IPS-NIHi7 (cell line): Measurements from ENCODE around the gene ACVR2A.

Source experiments
- DNase-seq: peaks from one replicate; pipeline ENCODE4 v3.0.0; 2012; ENCODE audit warnings: mixed read lengths; ENCODE audit errors: extremely low spot score

The ACVR2A gene

DNA sequence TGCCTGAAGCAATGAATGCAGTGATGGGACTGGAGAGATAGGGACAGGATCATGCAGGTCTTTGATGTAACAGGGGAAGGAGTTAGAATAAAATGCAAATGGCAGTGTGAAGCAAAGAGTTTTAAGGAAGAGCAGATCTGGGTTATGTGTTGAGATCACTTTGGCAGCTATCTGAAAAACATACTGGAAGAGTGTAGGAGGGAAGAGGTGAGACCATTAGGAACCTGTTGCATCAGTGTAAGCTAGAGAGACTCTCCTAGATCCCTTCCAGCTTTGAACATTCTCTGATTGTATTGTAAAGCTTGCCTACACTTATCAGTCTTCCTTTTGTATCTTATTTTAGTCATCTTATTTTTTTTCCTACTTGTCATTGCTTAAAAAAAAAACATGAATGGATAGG is 10.5 kb downstream of the ACVR2A start:
- DNase-seq, result no peak

DNA sequence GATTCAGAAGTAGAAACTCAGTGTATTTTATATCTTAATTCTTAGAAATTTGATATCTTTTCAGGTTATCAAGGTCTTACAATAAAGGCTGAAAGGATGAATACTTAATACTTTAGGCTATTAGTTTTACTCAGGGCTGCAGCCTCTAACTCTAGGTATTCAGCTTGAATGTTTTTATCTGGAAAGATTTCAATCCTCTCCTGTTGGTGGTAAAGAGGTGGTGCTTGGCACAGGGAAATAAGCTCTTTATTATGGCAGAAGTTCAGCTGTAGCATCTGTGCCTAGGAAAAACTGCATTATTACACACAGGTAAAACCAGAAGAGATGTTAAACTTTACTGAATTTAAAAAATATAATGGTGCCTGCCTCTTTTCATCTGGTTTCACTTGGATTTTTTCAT is 11.1 kb downstream of the ACVR2A start:
- no peak for DNase-seq

DNA sequence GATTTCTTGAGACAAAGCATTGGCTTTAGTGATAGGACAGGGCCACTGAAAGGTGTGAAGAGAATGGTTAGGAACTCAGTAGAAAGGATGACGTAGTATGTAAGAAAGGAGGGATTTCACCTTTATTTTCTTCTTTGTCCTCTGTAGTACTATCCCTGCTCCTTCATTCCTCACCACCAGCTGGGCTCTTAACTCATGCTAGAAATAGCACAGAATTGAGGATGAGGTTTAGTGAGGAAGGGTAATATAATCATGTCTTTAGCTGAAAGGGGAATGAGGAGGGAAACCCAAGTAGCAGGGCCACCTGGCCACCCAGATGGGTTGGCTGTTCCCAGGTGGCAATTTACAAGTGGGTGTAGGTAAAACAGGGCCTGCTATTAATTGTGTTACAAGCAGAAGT is 15.2 kb downstream of the ACVR2A start:
- no peak for DNase-seq

DNA sequence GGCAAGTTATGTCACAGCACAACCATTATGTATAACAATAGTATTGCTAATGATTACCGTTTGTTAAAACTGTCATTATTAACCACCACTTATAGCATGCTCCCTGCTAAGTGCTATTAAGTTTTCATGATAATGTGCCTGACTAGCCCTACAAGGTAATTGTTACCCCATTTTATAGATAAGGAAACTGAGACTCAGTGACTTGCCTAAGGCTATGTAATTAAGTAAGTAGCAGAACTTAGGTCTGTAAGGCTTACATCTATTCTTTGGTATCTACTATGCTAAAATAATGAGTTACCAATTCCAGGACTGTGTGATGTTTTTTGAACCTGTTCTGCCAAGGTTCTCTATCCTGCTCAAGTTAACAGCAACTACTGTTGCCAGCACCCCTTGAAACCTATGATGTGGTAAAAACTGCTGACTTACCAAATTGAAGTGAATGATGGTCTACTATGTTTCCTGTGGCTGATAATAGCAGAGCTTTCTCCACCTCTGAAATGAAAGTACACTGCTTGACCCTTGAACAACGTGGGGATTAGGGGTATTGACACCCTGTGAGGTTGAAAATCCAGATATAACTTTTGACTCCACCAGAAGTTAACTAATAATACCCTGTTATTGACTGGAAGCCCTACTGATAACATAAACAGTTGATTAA is 18.2 kb downstream of the ACVR2A start:
- DNase-seq, result no peak

DNA sequence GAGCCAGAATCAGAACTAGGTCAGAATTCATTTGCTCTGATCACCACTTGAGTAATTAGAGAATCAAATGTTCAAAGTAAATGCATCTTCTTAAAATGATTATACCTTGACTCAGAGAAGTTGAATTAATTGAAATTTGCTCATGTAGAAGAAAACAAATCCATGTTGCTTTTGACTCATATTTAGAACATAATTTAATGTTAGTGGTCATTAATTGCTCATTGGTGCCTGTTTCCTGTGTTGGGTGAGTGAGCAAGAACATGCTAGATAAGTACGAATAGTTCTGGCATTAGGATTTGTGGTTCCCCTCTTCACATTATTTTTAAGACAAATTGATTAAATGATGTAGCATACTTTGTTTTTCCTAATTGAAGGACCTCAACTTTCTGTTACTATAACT is 19.0 kb downstream of the ACVR2A start:
- no peak for DNase-seq

DNA sequence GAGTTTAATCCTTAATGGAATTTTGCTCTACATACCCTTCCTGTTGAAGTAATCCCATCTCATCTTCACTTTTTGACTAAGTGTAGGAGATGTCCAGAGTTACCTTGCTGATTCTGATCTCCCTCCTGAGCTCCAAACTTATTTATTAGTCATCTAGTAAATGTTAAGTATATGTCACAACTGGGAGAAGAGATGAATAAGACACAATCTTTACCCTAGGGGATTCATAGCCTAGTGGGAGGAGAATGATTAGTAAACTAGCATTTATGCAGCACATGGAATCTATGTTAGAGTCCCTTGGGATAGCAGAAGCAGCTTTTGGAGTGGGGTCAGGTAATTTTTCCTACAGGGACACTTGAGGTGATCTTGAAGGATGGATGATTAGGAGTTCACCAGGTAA is 20.7 kb downstream of the ACVR2A start:
- no peak for DNase-seq

DNA sequence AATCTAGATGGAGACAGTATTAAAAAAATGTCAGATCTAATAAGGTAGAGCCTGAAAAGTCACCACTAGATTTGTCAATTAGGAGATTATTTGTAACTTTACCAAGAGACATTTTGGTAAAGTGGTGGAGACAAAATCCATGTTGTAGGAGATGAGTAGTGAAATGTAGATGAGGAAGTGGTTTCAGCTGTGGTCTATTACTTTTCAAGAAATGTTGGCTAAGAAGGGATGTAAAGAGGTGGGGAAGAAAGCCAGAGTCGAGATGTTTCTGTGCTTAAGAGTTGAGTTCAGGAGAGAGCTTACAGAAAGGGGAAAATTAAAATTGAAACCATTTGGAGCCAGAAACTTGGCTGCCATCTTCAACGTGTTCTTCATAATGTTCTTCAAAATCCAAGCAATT is 22.2 kb downstream of the ACVR2A start:
- DNase-seq, result no peak

DNA sequence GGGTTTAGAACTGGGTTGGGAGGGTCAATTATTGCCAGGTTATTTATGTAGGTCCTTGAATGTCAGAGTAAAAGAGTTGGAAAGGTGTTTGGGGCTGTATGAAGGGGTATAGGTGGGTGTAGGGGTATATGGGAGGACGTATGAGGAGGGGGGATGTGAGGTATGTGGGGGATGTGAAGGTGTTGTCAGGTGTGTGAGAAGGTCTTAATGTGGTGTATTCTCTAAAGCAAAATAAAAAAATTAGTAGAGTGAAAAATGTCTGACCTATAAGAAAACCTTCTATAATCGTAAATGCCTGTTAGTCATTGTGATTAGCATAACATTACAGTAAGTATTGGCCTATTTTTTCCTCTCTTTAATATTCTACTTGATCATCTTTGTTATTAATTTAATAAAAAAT is 25.1 kb downstream of the ACVR2A start:
- no peak for DNase-seq

DNA sequence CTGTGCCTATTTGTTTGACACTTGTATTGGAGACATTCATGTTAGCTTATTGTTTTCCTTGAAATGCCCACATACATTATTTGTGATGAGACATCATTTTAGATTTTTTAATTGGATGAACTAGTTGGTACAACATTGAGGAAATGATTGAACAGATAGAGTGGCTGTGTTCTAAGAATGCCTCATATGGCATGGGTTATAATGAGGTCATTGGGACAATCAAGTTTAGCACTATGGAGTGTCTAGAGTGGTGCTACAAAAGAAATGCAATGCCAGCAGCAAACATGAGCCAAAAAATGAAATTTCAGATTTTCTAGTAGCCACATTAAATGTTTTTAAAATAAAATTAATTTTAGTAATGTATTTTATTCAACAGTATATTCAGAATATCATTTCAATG is 28.1 kb downstream of the ACVR2A start:
- DNase-seq, result no peak

DNA sequence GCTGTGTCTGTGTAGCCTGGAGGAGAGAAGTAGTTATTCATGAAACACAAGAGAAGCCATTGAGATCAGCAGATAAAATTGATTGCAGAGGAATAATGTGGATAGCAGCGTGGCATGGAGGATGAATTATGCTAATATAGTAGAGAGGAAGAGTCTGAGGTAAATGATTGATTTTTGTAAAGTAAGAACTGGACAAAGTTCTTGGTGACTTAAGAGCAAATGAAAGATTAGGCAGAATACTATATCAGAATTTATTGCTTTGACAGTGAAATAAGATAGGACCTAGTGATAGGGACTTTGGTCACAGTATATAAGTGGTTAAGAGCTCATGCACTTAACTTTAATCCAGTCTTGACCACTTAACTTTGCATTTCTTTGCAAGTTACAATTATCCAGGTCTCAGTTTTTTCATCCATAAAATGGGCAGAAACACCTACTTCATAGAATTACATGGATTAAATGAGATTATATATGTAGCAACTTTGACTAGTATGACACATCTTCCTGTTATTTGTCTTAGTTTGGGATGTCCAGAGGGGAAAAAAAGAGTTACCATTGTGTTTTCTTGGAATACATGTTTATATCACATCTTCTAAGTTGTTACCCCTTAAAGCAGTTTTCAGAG is 29.1 kb downstream of the ACVR2A start:
- DNase-seq, result no peak

DNA sequence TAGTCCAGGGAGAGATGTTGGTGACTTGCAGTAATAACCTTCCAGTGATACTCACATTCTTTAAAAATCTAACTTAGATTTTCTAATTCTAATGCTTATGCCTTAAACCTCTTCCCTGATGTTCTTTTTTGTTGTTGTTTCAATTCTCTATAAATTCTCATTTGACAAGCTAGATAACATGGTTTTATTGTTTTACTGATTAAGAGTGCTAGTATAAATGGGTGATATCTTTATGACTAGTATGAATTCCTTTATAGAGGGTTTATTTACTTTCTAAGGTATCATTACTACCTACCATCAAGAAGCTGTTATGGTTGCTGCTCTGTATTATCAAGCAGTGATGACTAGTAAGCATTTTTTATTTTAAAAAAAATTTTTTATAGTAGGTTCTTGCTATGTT is 35.0 kb downstream of the ACVR2A start:
- DNase-seq, result no peak

DNA sequence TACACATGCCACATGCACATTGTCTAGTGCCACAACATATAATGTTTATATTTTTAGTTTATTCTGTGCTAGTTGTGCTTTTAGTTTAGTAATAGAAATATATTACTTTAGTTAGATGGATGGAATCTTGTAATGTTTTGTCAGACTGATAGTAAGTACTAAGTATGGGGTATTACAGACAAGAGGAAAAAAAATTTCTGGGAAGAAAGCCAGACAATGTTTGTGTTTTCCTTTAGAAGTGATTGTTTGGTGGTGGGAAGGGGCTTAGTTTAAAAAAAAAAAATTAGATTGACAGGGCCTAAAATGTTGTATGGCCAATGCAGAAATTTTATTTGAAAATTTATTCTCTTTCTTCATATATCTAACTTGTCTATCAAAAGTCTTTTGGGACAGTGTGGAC is 37.8 kb downstream of the ACVR2A start:
- DNase-seq, result no peak

DNA sequence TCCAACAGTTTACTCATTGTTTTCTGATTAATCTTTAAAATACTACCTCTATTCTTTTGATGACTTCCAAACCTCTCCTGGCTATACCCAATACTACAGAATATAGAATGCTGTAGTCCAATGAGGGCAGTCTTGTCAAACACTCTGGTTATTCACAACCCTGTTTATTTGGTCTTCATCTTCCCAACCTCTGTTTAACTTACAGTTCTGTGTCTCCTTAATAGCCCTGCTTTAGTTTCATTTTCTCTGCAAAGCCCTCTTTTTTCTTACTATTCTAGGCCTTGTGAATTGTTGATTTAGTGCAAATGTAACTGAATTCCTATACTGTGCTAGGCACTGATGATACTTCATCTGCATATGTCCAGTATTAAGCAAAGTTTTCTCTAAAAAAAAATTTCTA is 40.0 kb downstream of the ACVR2A start:
- DNase-seq, result no peak

DNA sequence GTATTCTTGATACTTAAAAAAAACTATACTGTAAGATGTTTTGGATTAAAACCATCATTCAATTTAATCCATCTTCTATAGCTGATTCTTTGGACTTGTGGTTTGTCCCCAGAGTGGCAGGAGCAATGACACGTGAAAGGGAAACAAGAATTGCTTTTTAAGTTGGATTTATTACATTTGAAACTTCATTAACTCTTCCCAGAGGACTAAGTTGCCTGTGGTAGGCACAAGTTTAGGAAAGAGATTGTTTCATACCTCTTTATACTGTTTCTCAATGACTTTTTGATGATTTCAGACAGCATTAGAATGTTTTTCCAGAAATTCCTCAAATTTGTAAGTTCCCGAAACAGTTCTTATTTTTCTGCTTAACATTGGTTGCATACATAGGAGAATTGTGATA is 41.3 kb downstream of the ACVR2A start:
- DNase-seq, result no peak

DNA sequence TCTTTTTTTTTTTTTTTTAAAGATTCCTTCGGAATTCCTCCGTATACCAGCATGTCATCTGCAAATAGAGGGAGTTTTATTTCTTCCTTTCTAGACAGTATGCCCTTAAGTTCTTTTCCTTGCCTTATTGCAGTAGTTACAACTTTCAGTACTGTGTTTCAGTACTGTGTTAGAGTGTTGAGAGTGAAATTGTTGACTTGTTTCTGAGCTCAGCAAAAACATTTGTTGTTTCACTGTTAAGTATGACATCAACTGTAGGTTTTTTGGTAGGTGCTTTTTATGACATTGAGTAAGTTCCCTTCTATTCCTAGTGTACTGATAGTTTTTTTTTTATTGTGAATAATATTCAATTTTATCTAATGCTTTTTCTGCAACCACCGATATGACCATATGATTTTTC is 43.9 kb downstream of the ACVR2A start:
- DNase-seq, result no peak

DNA sequence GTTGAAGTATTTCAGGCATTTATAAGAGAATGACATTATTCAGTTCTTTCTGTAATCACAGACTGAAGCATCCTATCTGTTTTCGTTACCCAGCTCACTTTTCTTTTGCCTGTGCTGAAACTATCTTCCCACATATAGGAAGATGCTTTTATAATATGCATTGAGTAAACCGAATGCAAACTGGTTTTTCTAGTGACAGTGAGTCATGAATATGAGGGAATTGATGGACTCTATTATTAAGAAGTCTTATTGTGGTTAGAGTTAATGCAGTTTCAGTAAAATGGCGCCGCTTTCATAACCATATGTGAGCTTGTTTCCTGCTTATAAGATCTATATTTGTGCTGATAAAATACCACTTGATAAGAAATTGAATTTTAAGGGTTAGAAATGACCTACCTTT is 59.2 kb downstream of the ACVR2A start:
- DNase-seq, result no peak

DNA sequence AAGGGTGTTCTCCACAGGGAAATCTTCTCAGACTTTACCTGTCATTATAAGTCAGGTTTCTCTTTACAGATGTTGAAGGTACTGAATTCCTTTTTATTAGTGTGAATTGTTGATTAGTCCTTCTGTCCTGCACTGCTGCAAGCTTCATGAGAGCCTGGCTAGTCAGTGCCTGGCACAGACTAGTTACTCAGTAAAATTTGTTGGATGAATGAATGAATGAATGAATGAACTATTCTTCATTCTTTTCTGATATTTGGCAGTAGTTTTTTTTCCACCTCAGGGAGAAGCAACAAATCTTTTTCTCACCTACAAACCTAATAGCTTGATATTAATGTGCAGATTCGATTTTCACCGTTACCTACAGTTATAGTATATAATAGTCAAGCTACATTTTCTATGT is 64.3 kb downstream of the ACVR2A start:
- no peak for DNase-seq

DNA sequence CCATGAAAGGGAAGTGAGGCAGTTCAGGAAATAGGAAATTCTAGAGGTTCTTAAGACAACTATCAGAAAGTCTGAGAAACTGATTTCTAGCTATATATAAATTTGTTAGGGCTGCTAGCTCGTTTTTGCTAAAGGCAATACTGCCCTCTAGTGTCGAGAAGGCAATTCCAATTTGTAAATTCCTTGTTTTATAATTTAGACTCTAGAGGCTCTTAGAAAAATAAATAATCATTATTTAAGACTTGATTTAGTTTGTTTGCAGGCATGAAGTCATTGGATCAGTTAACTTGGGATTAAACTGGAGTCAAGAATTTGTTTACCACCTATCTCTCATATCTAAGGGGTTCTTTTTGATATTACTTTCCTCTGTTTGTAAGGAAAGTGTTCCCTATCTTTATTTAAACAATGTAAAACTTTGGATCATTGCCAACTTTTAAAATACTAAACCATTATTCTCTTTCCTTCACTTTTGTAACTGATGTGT is 66.2 kb downstream of the ACVR2A start:
- DNase-seq, result peak; percentile 17

DNA sequence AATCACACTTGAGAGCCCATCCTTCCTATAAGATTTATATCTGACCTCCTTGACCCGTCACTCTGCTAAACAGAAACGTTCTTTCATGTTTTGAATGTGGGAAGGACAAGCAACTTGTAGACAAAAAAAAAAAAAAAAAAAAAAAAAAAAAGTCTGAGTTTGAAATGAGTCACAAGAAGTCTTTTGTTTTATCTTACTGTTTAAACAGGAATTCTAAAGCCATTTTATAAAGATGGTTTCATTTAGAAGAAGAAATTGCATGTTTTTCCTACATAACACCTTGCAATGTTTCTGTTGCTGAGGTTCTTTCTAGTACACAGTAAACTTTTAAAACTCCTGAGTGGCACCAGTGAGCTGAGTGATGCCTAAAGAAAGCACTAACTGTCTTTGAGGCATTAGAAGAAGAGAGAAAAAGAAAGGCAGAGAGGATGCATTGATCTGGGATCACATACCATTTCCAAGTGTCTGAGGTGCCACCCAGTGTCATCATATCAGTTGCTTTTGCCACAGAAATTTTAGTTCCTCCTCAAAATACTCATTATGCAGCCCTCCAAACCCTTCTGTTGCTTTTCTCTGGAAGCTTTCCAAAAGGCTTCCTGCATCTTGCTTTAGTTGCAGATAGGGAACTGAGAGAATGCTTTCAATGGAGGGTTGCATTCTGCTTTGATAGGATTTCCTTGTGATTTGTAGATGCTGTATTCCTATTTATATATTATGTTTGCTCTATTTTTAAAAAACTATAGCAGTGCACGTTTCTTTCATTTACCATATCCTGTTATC is 69.1 kb downstream of the ACVR2A start:
- DNase-seq, result no peak

DNA sequence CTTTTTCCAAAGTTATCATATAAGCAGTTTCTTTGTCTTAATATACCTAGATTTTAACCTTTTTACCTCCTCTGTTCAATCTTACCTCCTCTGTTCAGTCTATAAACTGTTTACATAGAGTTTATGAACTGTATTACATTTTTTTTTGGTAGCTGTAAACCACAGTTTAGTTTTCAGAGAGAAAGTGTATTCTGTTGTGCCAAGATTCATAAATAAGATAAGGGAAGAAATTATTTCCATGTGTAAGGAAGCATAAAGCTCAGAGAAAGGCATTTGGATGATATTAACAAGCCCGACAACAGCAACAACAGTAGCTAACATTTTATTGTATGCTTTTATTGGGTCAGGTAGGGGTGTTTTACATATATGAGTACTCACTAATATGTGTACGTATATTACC is 71.2 kb downstream of the ACVR2A start:
- DNase-seq, result no peak

DNA sequence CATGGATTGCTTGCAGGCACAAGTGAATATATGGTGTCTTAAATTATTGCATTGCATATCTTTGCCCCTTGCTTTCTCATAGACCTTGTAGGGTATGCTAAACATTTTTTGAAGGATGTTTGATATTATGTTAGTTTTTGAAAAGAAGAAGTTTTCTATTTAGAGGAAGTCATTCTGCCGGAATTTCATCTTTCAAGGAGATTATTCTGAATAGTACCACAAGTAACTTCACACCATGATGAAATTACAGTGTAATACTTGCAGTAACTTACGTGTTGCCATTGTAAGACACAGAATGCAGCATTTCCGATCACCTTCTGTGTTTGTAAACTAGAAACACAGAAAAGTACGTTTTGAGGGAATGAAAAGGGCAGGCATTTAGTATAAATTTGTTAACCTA is 71.9 kb downstream of the ACVR2A start:
- DNase-seq, result no peak

DNA sequence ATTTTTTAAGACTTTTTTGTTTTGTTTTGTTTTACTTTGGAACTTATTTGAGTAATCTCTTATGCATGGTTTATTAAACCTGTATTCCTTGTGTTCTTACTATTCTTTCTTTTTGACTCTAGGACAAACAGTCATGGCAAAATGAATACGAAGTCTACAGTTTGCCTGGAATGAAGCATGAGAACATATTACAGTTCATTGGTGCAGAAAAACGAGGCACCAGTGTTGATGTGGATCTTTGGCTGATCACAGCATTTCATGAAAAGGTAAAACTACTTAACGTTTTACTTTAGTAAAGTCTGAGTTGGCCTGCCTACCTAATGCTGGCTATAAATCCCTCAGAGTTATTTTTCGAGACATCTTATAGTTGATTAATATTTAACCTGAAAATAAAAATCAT is 72.3 kb downstream of the ACVR2A start:
- DNase-seq, result no peak

DNA sequence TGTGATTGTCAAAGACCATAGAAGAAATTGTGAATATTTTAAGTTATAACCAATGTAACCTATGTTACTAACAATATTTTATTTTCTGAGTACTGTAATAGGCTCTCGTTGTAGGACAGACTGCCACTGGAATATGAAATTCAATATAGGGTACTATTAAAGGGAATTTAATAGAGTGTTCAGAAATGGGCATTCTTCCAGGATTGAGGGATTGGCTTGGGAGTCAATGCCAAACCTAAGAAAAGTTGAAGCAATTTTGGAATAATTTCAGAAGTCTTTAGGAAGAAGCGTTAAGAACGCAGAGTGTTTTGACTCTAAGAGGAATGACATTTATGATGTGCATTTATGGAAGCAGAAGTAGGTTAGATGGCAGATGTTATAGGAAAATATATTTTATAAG is 79.0 kb downstream of the ACVR2A start:
- no peak for DNase-seq
